Small intestine (tissue), 7 donors: ENCODE data around the gene OVOL3. TPM values are rescaled to one million over a fixed set of nuclear protein-coding genes. Genes with fewer than 3 reads are reported as not detected.
A peak's percentile ranks its signal among the peaks of the same experiment; 100 is the strongest.

Experiments used
- DNase-seq, 2 donors: peaks; one replicate each; pipeline versions ENCODE4 v3.0.0 to v3.0.0-alpha.2; 2013
- FAIRE-seq: peaks from 2 replicates; lab custom pipeline; 2012; peaks lifted over from hg19 to GRCh38; lab: Jason Lieb, UNC
- H3K27ac ChIP-seq, 3 donors: one replicate each; pipeline ENCODE4 v1.5.1; 2013; ENCODE audit warnings: low read length in 2 of 3, mild to moderate bottlenecking in 2 of 3, control low read depth in 1 of 3, inconsistent platforms in 1 of 3, low read depth in 1 of 3, moderate library complexity in 1 of 3
- H3K27me3 ChIP-seq, 3 donors: one replicate each; pipeline ENCODE4 v1.6.1; 2013; ENCODE audit warnings: low read length in 3 of 3, inconsistent platforms in 1 of 3; ENCODE audit not compliant: control insufficient read depth in 3 of 3, insufficient read depth in 3 of 3
- H3K36me3 ChIP-seq, 3 donors: one replicate each; pipeline ENCODE4 v1.6.1; 2013; ENCODE audit warnings: low read length in 3 of 3, inconsistent platforms in 1 of 3, low read depth in 1 of 3, mild to moderate bottlenecking in 1 of 3, moderate library complexity in 1 of 3; ENCODE audit not compliant: control insufficient read depth in 3 of 3, insufficient read depth in 2 of 3
- H3K4me1 ChIP-seq, 3 donors: one replicate each; pipeline ENCODE4 v1.6.1; 2013; ENCODE audit warnings: low read length in 2 of 3, inconsistent platforms in 1 of 3, low read depth in 1 of 3, mild to moderate bottlenecking in 1 of 3, moderate library complexity in 1 of 3; ENCODE audit not compliant: control insufficient read depth in 3 of 3, insufficient read depth in 2 of 3
- H3K4me3 ChIP-seq, 3 donors: one replicate each; pipeline ENCODE4 v1.5.1; 2013; ENCODE audit warnings: low read length in 3 of 3, control low read depth in 1 of 3, inconsistent platforms in 1 of 3, low read depth in 1 of 3, mild to moderate bottlenecking in 1 of 3, moderate library complexity in 1 of 3
- H3K9me3 ChIP-seq, 2 donors: one replicate each; pipeline ENCODE4 v1.6.1; 2013; ENCODE audit warnings: low read depth in 1 of 2, low read length in 1 of 2; ENCODE audit not compliant: control insufficient read depth in 2 of 2, insufficient read depth in 1 of 2
- WGBS, 3 donors: extraction: QIAGEN DNeasy Blood & Tissue Kit; methylation state at CpG; one replicate each; pipeline ENCODE4 v1.1.7; 2013; 5-methylcytosine and 5-hydroxymethylcytosine counted together
- polyA plus RNA-seq, 4 donors: library from polyadenylated mRNA; stranded (reverse) in 3 of 4; unstranded in 1 of 4; fragments of 200-250 nt in 3 of 4; fragments of 120-200 nt in 1 of 4; gene quantifications; one replicate each; pipeline versions ENCODE4 v1.2.1 to v1.2.3, GENCODE V29; 2013
- donor health status: healthy with polysubstance abuse.
- donor health status: control.
- donor health status: control.
- donor health status: Bipolar disorder and iron deficiency.
- donor health status: healthy.

Gene OVOL3
- polyA plus RNA-seq, 4 donors: not detected

- Histone ChIP-seq H3K27me3 (no peaks in the 10 kb centered on the region), H3K4me3 (no peak overlapping the region), H3K9me3 (no peaks in the 10 kb centered on the region), H3K4me1 (no peaks in the 10 kb centered on the region), H3K27ac (no peak overlapping the region), H3K36me3 (peaks cover 0 to 65% (median 4%) of the 10 kb centered on the region in 3 donors)
- DNase-seq (no peak), FAIRE-seq (no peak)
- WGBS, 3 donors: 91 to 94% (median 91%) methylated on average over 12 of the region's 12 CpGs
Observed at GRCh38 chr19:36103842-36104552, 6.9 kb upstream of the OVOL3 start.

- FAIRE-seq: no peak
Observed at GRCh38 chr19:36106441-36106840, 4.5 kb upstream of the OVOL3 start.

GRCh38 chr19:36106991-36107390 lies 4.0 kb upstream of the OVOL3 start:
- H3K4me1 ChIP-seq: no peaks in the 10 kb centered on the region
- no peaks in the 10 kb centered on the region for H3K27me3 ChIP-seq
- peaks cover 0 to 66% (median 2%) of the 10 kb centered on the region in 3 donors for H3K36me3 ChIP-seq
- H3K9me3 ChIP-seq: no peaks in the 10 kb centered on the region
- WGBS, 3 donors: 92 to 94% (median 93%) methylated on average over 5 of the region's 5 CpGs
- no peak overlapping the region for H3K4me3 ChIP-seq
- DNase-seq (no peak), FAIRE-seq (no peak)
- H3K27ac ChIP-seq: no peak overlapping the region

More at GRCh38 chr19:36106441-36106840, 4.5 kb upstream of the OVOL3 start:
- Histone ChIP-seq H3K36me3 (peaks cover 0 to 62% (median 2%) of the 10 kb centered on the region in 3 donors), H3K27ac (no peak overlapping the region), H3K9me3 (no peaks in the 10 kb centered on the region), H3K27me3 (no peaks in the 10 kb centered on the region), H3K4me3 (no peak overlapping the region), H3K4me1 (no peaks in the 10 kb centered on the region)
- DNase-seq: no peak
- WGBS, 3 donors: 88 to 94% (median 94%) methylated on average over 6 of the region's 6 CpGs

- H3K4me3 ChIP-seq: no peak overlapping the region
- 96 to 98% (median 96%) methylated on average over 3 of the region's 3 CpGs for WGBS, 3 donors
- DNase-seq (no peak), FAIRE-seq (no peak)
- H3K27ac ChIP-seq: no peak overlapping the region
- peaks cover 0 to 68% (median 2%) of the 10 kb centered on the region in 3 donors for H3K36me3 ChIP-seq
- H3K4me1 ChIP-seq: peaks cover 0 to 2% (median under 1%) of the 10 kb centered on the region in 3 donors
- H3K27me3 ChIP-seq: no peaks in the 10 kb centered on the region
- H3K9me3 ChIP-seq: no peaks in the 10 kb centered on the region
Observed at GRCh38 chr19:36108684-36109083, 2.3 kb upstream of the OVOL3 start.

- Histone ChIP-seq H3K4me1 (peaks cover 2 to 10% (median 3%) of the 10 kb centered on the region in 3 donors), H3K4me3 (no peak overlapping the region), H3K36me3 (peaks cover 0 to 49% (median 0%) of the 10 kb centered on the region in 3 donors), H3K9me3 (no peaks in the 10 kb centered on the region), H3K27ac (no peak overlapping the region), H3K27me3 (no peaks in the 10 kb centered on the region)
- FAIRE-seq (no peak), DNase-seq (no peak)
- 83 to 87% (median 86%) methylated on average over 12 to 13 of the region's 13 CpGs for WGBS, 3 donors
Observed at GRCh38 chr19:36111200-36111539, 227 bp downstream of the OVOL3 start.

GRCh38 chr19:36112678-36113077 lies 1.7 kb downstream of the OVOL3 start:
- DNase-seq: no peak
- no peaks in the 10 kb centered on the region for H3K27me3 ChIP-seq
- no peak overlapping the region for H3K4me3 ChIP-seq
- H3K9me3 ChIP-seq: no peaks in the 10 kb centered on the region
- 93 to 98% (median 98%) methylated on average over 10 of the region's 10 CpGs for WGBS, 3 donors
- H3K4me1 ChIP-seq: peaks cover 2 to 11% (median 3%) of the 10 kb centered on the region in 3 donors
- H3K27ac ChIP-seq: no peak overlapping the region
- peaks cover 0 to 42% (median 0%) of the 10 kb centered on the region in 3 donors for H3K36me3 ChIP-seq
- no peak for FAIRE-seq

- Histone ChIP-seq H3K9me3 (no peaks in the 10 kb centered on the region), H3K4me1 (peaks cover 2 to 11% (median 3%) of the 10 kb centered on the region in 3 donors), H3K27me3 (no peaks in the 10 kb centered on the region), H3K36me3 (peaks cover 0 to 42% (median 0%) of the 10 kb centered on the region in 3 donors), H3K4me3 (peak overlapping the region in 1 of 3 donors; percentile 94), H3K27ac (no peak overlapping the region)
- DNase-seq (no peak), FAIRE-seq (no peak)
- 89 to 94% (median 91%) methylated on average over 34 of the region's 34 CpGs for WGBS, 3 donors
Observed at GRCh38 chr19:36113425-36113824, 2.5 kb downstream of the OVOL3 start.

- H3K36me3 ChIP-seq: peaks cover 0 to 48% (median 2%) of the 10 kb centered on the region in 3 donors
- H3K9me3 ChIP-seq: no peaks in the 10 kb centered on the region
- H3K27me3 ChIP-seq: no peaks in the 10 kb centered on the region
- FAIRE-seq: no peak
- peak; percentile 33 to 61 for DNase-seq
- H3K4me3 ChIP-seq: peak overlapping the region; percentile 44 to 94 (median 75)
- WGBS, 3 donors: 6 to 8% (median 6%) methylated on average over 44 to 48 of the region's 48 CpGs
- H3K27ac ChIP-seq: peak overlapping the region; percentile 77 to 91 (median 89)
- peaks cover 2 to 11% (median 3%) of the 10 kb centered on the region in 3 donors for H3K4me1 ChIP-seq
Observed at GRCh38 chr19:36113894-36114720, 3.2 kb downstream of the OVOL3 start.
